Esophagus (tissue), 2 donors: ENCODE data around the gene VPREB3. TPM values are rescaled to one million over a fixed set of nuclear protein-coding genes. Genes with fewer than 3 reads are reported as not detected.

Experiments
- H3K27ac ChIP-seq, 2 donors: one replicate each; pipeline ENCODE4 v1.5.1; 2013; ENCODE audit warnings: low read depth in 2 of 2, mild to moderate bottlenecking in 2 of 2, inconsistent platforms in 1 of 2, low read length in 1 of 2, moderate library complexity in 1 of 2
- H3K27me3 ChIP-seq, 2 donors: one replicate each; pipeline ENCODE4 v1.6.1; 2013; ENCODE audit warnings: low read length in 2 of 2, control low read depth in 1 of 2, mild to moderate bottlenecking in 1 of 2; ENCODE audit not compliant: insufficient read depth in 2 of 2, control insufficient read depth in 1 of 2
- H3K36me3 ChIP-seq, 2 donors: one replicate each; pipeline ENCODE4 v1.6.1; 2013; ENCODE audit warnings: low read length in 1 of 2; ENCODE audit not compliant: control insufficient read depth in 2 of 2, insufficient read depth in 2 of 2
- H3K4me1 ChIP-seq, 2 donors: one replicate each; pipeline ENCODE4 v1.6.1; 2013; ENCODE audit warnings: low read length in 1 of 2; ENCODE audit not compliant: control insufficient read depth in 2 of 2, insufficient read depth in 2 of 2
- H3K4me3 ChIP-seq, 2 donors: one replicate each; pipeline ENCODE4 v1.5.1; 2013; ENCODE audit warnings: low read length in 2 of 2, mild to moderate bottlenecking in 2 of 2, low read depth in 1 of 2, moderate library complexity in 1 of 2
- H3K9me3 ChIP-seq, 2 donors: one replicate each; pipeline ENCODE4 v1.6.1; 2013; ENCODE audit warnings: mild to moderate bottlenecking in 2 of 2, low read depth in 1 of 2, low read length in 1 of 2, moderate library complexity in 1 of 2; ENCODE audit not compliant: control insufficient read depth in 2 of 2, insufficient read depth in 1 of 2
- WGBS, 2 donors: extraction: QIAGEN DNeasy Blood & Tissue Kit; methylation state at CpG; one replicate each; pipeline ENCODE4 v1.1.7; 2013; 5-methylcytosine and 5-hydroxymethylcytosine counted together
- polyA plus RNA-seq, 2 donors: library from polyadenylated mRNA; stranded (reverse); fragments of 200-250 nt; gene quantifications; one replicate each; pipeline ENCODE4 v1.2.3, GENCODE V29; 2013
- donor health status: healthy with polysubstance abuse.
- donor health status: Bipolar disorder and iron deficiency.

Gene VPREB3
- polyA plus RNA-seq, 2 donors, result 0.45 to 0.98 TPM

DNA sequence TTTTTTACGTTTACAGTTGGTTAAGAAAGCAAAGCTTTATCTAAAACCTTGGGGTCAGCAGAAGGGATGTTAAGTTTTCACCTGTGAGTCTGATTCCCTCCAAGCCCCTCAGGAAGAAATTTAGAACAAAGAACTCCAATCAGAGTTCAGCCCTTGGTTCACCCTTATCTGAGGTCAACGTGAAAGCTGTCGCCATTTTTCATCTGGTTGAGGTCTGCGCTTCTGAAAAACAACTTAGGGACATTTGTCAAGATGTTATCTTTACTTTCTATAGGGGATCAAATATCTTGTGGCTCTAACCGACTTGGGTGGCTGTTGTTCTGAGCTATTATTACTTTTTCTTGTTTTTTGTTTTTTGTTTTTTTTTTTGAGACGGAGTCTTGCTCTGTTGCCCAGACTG, 33.4 kb downstream of the VPREB3 start:
- Histone ChIP-seq H3K27me3 (no peaks in the 10 kb centered on the region), H3K36me3 (no peaks in the 10 kb centered on the region), H3K9me3 (no peaks in the 10 kb centered on the region), H3K4me3 (no peak overlapping the region), H3K27ac (no peak overlapping the region), H3K4me1 (peaks cover 5 to 6% of the 10 kb centered on the region in 2 donors)
- WGBS, 2 donors, result 59% methylated on average over 6 of the region's 6 CpGs

DNA sequence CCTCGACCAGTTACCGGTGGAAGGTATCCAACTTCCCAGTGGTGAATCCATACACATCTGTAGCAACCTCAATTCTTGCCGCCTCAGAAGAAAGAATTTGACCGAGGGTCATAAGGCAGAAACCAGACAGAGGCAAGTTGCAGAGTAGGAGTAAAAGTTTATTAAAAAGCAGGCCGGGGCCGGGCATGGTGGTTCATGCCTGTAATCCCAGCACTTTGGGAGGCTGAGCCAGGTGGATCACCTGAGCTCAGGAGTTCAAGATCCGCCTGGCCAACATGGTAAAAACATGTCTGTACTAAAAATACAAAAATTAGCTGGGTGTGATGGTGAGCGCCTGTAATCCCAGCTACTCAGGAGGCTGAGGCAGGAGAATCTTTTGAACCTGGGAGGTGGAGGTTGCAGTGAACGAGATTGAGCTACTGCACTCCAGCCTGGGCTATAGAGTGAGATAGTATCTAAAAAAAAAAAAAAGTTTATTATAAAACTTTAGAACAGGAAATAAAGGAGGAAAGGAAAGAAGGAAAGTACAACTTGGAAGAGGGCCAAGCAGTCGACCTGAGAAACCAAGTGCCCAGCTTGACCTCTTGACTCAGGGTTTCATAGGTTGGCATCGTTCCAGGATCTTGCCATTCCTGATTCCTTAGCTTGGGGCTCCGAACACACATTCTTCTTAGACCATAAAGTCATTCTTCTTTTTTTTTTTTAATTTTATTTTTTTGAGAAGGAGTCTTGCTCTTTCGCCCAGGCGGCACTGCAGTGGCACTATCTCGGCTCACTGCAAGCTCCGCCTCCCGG, 35.7 kb downstream of the VPREB3 start:
- 86 to 88% methylated on average over 17 of the region's 17 CpGs for WGBS, 2 donors
- Histone ChIP-seq H3K36me3 (peaks cover 0 to 10% of the 10 kb centered on the region in 2 donors), H3K9me3 (no peaks in the 10 kb centered on the region)

DNA sequence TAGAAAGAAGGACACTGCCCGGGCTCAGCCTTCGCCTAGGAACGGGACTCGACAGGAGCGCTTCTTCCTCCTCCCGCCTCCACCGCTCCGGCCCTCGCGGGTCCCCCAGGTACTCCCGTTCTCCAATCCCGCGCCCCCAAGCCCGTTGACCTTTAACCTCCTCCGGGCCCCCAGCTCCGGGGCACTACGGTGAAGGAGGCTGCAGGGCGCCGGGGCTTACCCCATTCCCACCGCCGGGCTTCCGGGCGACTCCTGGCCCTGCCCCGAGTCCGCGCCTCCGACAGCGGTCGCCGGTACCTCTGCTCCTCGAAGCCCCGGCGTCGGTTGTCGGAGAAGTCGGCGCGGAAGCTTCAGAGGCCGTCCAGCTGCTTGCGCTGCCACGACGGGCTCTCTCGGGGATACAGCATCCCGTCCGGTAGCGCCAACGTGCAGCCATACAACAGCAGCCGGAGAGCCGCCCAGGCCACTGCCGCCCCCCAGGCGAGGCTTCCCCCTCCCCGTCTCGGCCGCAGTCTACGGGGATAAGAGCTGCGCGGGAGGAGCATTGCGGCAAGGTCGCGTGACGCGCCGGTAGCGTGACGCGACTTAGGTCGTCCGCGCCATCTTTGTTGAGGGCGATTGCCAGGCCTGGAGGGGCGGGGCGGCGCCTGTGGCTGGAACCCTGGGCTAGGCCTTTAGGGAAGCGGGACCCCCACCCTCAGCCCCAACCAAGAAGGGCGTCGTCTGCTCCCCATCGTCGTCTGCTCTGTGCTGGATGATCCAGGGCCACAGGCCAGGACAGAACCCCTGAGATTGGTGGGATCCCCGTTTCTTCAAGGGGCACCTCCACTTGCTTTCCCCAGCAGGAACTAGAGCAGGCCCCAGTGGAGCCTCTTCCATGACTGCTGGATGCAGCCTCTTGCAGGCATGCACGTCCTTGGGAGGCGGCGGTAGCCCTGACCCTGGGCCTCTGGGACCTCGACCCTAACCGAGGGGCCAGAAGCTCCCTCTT, 37.1 kb downstream of the VPREB3 start:
- H3K9me3 ChIP-seq, result no peaks in the 10 kb centered on the region
- H3K27ac ChIP-seq, result peak overlapping the region; percentile 37 to 71
- H3K4me3 ChIP-seq, result peak overlapping the region; percentile 84 to 89
- H3K4me1 ChIP-seq, result peaks cover 5 to 6% of the 10 kb centered on the region in 2 donors
- peaks cover 0 to 13% of the 10 kb centered on the region in 2 donors for H3K36me3 ChIP-seq
- H3K27me3 ChIP-seq, result no peaks in the 10 kb centered on the region
- 5 to 6% methylated on average over 66 to 84 of the region's 84 CpGs for WGBS, 2 donors

More for the DNA sequence above, 35.7 kb downstream of the VPREB3 start:
- Histone ChIP-seq H3K4me1 (peaks cover 5 to 6% of the 10 kb centered on the region in 2 donors), H3K4me3 (no peak overlapping the region), H3K27ac (no peak overlapping the region), H3K27me3 (no peaks in the 10 kb centered on the region)

DNA sequence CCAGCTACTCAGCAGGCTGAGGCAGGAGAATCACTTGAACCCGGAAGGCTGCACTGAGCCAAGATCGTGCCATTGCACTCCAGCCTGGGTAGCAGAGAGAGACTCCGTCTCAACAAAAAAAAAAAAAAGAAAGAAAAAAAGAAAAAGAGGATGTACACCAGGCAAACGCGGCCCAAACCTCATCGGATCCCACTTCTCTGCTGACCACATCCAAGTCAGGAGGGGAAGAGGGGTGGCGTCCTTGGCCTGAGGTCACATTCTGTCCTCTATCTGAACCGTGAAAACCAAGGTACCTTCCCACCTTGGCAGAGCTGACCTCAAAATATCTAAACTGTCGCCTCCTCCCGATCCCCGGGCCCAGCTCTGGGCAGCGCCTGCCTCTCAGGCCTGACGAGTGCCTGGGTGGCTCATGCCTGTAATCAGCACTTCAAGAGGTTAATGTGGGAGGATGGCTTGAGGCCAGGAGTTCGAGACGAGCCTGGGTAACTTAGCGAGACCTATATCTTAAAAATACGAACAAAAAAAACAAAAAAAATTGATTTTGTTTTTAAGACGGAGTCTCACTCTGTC, 38.3 kb downstream of the VPREB3 start:
- H3K27ac ChIP-seq, result no peak overlapping the region
- no peaks in the 10 kb centered on the region for H3K9me3 ChIP-seq
- H3K36me3 ChIP-seq, result peaks cover 0 to 15% of the 10 kb centered on the region in 2 donors
- no peaks in the 10 kb centered on the region for H3K27me3 ChIP-seq
- peaks cover 5 to 6% of the 10 kb centered on the region in 2 donors for H3K4me1 ChIP-seq
- WGBS, 2 donors, result 72 to 73% methylated on average over 18 of the region's 18 CpGs
- H3K4me3 ChIP-seq, result peak overlapping the region in 1 of 2 donors; percentile 89

DNA sequence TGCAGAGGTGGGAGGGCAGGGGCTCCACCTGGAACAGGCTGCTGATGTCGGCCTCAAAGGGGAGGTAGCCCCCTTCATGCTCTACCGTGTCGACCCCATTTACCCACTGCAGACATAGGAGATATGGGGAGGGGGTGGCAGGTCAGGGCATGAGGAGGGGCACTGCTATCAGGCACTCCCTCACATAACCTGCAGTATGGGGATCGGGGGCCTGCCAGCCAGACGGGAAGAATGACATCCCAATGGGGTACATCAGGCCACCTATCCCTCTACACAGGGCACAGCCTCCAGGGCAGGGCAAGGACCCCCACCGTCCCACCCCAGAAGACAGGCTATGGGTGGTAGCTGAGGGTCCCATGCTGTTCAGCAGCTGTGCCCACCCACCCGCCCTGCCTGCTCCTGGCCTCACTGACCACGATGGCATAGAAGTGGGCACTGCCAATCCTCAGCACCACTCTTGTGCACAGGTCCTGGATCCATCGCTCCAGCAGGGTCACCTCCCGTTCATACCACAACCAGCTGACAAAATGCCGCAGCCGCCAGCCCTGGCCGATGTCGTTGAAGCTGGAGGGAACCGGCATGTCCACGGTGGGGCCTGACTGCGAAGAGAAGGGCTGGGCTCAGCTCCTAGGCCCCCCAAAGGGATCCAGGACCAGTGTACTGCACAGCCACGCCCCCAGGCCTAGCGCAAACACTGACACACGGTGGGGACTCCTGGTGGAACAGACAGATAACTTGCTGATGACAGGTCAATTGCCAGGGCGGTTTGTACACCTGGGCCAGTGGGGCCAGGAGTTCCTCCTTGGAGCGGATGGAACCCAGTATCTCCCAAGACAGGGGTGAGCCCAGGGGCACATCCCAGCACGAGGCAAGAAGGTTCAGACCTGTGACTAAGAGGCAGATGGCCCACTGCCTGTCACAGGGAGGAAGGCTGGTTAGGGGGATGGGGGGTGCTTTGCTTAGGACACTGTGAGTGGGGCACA, 39.3 kb downstream of the VPREB3 start:
- Histone ChIP-seq H3K4me1 (peaks cover 5 to 6% of the 10 kb centered on the region in 2 donors), H3K27ac (no peak overlapping the region), H3K9me3 (no peaks in the 10 kb centered on the region), H3K27me3 (no peaks in the 10 kb centered on the region), H3K36me3 (peaks cover 0 to 15% of the 10 kb centered on the region in 2 donors), H3K4me3 (no peak overlapping the region)
- WGBS, 2 donors, result 89 to 90% methylated on average over 22 to 23 of the region's 23 CpGs

DNA sequence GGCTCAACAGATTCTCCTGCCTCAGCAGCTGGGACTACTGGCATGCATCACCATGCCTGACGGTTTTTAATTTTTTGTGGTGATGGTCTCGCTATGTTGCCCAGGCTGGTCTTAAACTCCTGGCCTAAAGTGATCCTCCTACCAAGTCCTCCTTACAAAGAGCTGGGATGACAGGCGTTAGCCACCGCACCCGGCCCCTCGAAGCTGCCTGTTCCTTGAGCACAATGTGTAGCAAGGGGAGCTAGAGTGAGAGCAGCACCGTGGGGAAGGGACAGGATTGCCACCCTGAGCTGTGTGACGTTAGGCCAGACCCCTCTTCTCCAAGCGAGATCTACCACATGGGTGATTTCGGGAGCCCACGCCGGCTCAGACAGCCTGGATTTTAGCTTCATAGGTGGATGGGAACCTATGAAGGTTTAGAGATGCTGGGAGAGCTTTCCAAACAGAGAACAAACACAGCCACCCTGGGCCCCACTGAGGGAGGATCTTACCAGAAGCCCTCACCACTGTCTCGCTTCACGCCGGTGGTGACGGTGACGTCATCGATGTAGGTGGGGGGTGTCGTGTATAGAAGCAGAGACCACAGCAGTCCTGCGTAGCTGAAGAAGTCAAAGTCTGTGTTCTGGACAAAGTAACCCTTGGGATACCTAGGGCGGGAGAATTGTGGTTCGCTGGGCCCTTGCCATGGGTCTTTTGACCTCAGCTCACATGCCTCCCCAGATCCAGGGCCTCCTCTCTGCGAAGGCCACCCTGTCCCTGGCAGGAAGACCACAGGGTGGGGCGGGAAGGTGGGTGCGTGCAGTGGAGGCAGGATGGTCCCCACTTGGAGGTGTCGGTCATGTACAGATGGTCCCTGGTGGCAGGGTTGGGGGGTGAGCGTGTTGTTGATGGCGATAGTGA, 40.3 kb downstream of the VPREB3 start:
- no peaks in the 10 kb centered on the region for H3K9me3 ChIP-seq
- H3K27me3 ChIP-seq, result no peaks in the 10 kb centered on the region
- peaks cover 5 to 6% of the 10 kb centered on the region in 2 donors for H3K4me1 ChIP-seq
- peaks cover 0 to 18% of the 10 kb centered on the region in 2 donors for H3K36me3 ChIP-seq
- H3K4me3 ChIP-seq, result no peak overlapping the region
- no peak overlapping the region for H3K27ac ChIP-seq
- WGBS, 2 donors, result 91 to 96% methylated on average over 28 of the region's 28 CpGs

DNA sequence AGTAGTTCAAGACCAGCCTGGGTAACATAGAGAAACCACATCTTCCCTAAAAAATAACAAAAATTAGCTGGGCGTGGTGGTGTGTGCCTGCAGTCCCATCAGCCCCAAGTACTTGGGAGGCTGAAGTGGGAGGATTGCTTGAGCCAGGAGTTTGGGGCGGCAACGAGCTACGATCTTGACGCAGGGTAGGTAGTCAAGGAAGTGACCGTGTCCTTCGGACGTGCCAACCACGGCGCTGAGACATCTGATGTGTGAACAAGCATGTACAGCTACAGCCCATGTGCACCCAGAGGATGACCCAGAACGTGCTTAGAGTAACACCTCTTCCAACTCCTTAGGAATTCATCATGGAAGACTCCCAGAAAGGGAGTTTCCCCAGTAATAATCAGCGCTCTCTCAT, 42.0 kb downstream of the VPREB3 start:
- 94 to 95% methylated on average over 12 of the region's 12 CpGs for WGBS, 2 donors
- H3K27me3 ChIP-seq, result no peaks in the 10 kb centered on the region
- no peak overlapping the region for H3K27ac ChIP-seq
- H3K9me3 ChIP-seq, result no peaks in the 10 kb centered on the region
- H3K4me1 ChIP-seq, result peaks cover under 1 to 3% of the 10 kb centered on the region in 2 donors
- no peak overlapping the region for H3K4me3 ChIP-seq
- H3K36me3 ChIP-seq, result peaks cover 3 to 21% of the 10 kb centered on the region in 2 donors

DNA sequence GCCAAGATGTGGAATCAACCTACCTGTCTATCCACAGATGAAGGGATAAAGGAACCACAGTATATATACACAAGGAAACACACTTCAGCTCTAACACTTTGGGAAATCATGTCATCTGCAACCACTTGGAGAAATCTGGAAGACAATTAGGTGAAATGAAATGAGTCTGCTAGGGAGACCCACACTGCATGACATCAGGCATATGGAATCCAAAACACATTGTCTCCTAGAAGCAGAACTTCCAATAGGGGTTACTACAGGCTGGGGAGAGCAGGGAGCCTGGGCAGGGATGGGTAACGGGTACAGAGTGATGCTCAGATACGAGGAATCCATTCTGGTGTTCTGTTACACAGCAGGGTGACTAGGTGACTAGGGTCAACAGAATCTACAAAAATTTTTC, 45.1 kb downstream of the VPREB3 start:
- no peaks in the 10 kb centered on the region for H3K4me1 ChIP-seq
- 88 to 90% methylated on average over 2 of the region's 2 CpGs for WGBS, 2 donors
- no peaks in the 10 kb centered on the region for H3K27me3 ChIP-seq
- H3K36me3 ChIP-seq, result peaks cover 10 to 27% of the 10 kb centered on the region in 2 donors
- H3K9me3 ChIP-seq, result no peaks in the 10 kb centered on the region
- H3K4me3 ChIP-seq, result no peak overlapping the region
- H3K27ac ChIP-seq, result no peak overlapping the region
